Panc1 (cell line): Measurements from ENCODE around the gene CFH. TPM values are rescaled to one million over a fixed set of nuclear protein-coding genes. Genes with fewer than 3 reads are reported as not detected.

ENCODE experiments used
- ATAC-seq: fragments of 200-7000 bp; cut with Tn5 transposase; 2 replicates; pipeline ENCODE4 v1.9.1; 2020; ENCODE audit warnings: mild to moderate bottlenecking, moderate library complexity
- BruUV-seq: library from RNA; stranded (reverse); fragments of 400-500 nt; replicated peaks from 2 replicates; lab custom pipeline; 2021; lab: Mats Ljungman, UMichigan
- CTCF ChIA-PET: fragments of 300-600 bp; sonication (Branson Sonifier 250); formaldehyde crosslinking; loops from one replicate; lab custom pipeline; 2022; ENCODE audit warnings: antibody characterized with exemption; lab: Charles Lee
- POLR2A ChIA-PET: fragments of 300-600 bp; sonication (Branson Sonifier 250); formaldehyde crosslinking; loops from one replicate; lab custom pipeline; 2022; ENCODE audit warnings: antibody characterized with exemption; lab: Charles Lee
- DNase-seq: peaks from one replicate; pipeline ENCODE4 v3.0.0-alpha.2; 2010; ENCODE audit warnings: low read depth, low spot score
- H3K27ac ChIP-seq: 2 replicates; pipeline ENCODE4 v1.5.1; 2011; ENCODE audit warnings: mild to moderate bottlenecking, low read length, inconsistent platforms
- H3K27me3 ChIP-seq: fragments of 200-500 bp; sonication (Bioruptor generic); 2 replicates; pipeline ENCODE4 v1.6.0; 2014; ENCODE audit warnings: low read length, inconsistent platforms; ENCODE audit not compliant: control insufficient read depth, insufficient read depth
- H3K36me3 ChIP-seq: fragments of 200-500 bp; sonication (Bioruptor generic); 2 replicates; pipeline ENCODE4 v1.5.1; 2014; ENCODE audit warnings: inconsistent platforms, mild to moderate bottlenecking, low read length, moderate library complexity; ENCODE audit not compliant: control insufficient read depth, insufficient read depth
- H3K4me1 ChIP-seq: 2 replicates; pipeline ENCODE4 v1.5.1; 2011; ENCODE audit warnings: inconsistent platforms, mild to moderate bottlenecking, low read length, moderate library complexity; ENCODE audit not compliant: control insufficient read depth, insufficient read depth
- H3K4me3 ChIP-seq, 2 experiments: 2 replicates each; pipeline ENCODE4 v1.5.1; 2011 to 2012; ENCODE audit warnings: low read depth in 2 of 2, low read length in 2 of 2, mild to moderate bottlenecking in 2 of 2, inconsistent platforms in 1 of 2, moderate library complexity in 1 of 2
- H3K9me3 ChIP-seq: fragments of 200-500 bp; sonication (Bioruptor generic); 2 replicates; pipeline ENCODE4 v1.5.1; 2014; ENCODE audit warnings: low read depth, mild to moderate bottlenecking, inconsistent platforms, low read length, moderate library complexity; ENCODE audit not compliant: control insufficient read depth, insufficient read depth
- POLR2AphosphoS5 ChIP-seq: IDR thresholded peaks from 2 replicates; pipeline ENCODE4 v1.6.1; 2012; ENCODE audit warnings: mild to moderate bottlenecking, low read depth, low read length, moderate library complexity
- REST ChIP-seq, 2 experiments: IDR thresholded peaks; 2 replicates each; pipeline ENCODE4 v1.6.1; 2011 to 2012; ENCODE audit warnings: low read depth in 2 of 2, control low read depth in 1 of 2, low read length in 1 of 2, mild to moderate bottlenecking in 1 of 2, moderate library complexity in 1 of 2; ENCODE audit not compliant: insufficient read depth in 1 of 2
- SIN3A ChIP-seq: IDR thresholded peaks from 2 replicates; pipeline ENCODE4 v1.6.1; 2012; ENCODE audit warnings: low read depth, mild to moderate bottlenecking, low read length, moderate library complexity, borderline replicate concordance; ENCODE audit not compliant: insufficient read depth
- TCF7L2 ChIP-seq: IDR thresholded peaks from 2 replicates; pipeline ENCODE4 v1.6.1; 2011; ENCODE audit warnings: mild to moderate bottlenecking, low read depth, low read length, inconsistent platforms
- in situ Hi-C: cut with HindIII; loops from 2 replicates; pipeline ENCODE4 v1.10.0; 2016; ENCODE audit warnings: low sequenced_read_pairs, low pct_unique_long_range_greater_than_20kb
- intact Hi-C: fragments of 100-400 bp; cut with micrococcal nuclease; formaldehyde crosslinking; loops from one replicate; pipeline ENCODE4 v1.10.0; 2022; ENCODE audit not compliant: unreplicated experiment
- total RNA-seq: library from RNA; stranded (reverse); gene quantifications from one replicate; pipeline ENCODE4 v1.2.1, GENCODE V29; 2021; ENCODE audit not compliant: unreplicated experiment
- TF ChIP-seq, protein P1 (sequence below): fragments of 450-650 bp; IDR thresholded peaks from 2 replicates; pipeline ENCODE4 v1.5.1; 2017; ENCODE audit warnings: mild to moderate bottlenecking

Gene CFH
- total RNA-seq, 1 experiment from 2014 or later, result 0.36 TPM

GRCh38 chr1:196733091-196733970, 81.5 kb downstream of the CFH start:
- Histone ChIP-seq H3K27me3 (no peaks in the 10 kb centered on the region), H3K27ac (no peak overlapping the region), H3K4me1 (no peaks in the 10 kb centered on the region), H3K9me3 (peaks cover 2% of the 10 kb centered on the region; the same call in 1 of the 2 replicates), H3K4me3 (no peak overlapping the region), H3K36me3 (no peaks in the 10 kb centered on the region)
- in situ Hi-C loops (no loop called here), intact Hi-C loops (no loop called here)
- no TSS peak for BruUV-seq
- ChIA-PET CTCF (no interaction called here), POLR2A (interaction anchor here (0.5 kb wide), 1 partner anchor 270 kb away, joined by 3 read pairs; no protein-coding TSS in a partner anchor)
- ATAC-seq, result no peak
- no peak for TF ChIP-seq TCF7L2
- DNase-seq, result no peak

GRCh38 chr1:196734006-196734405, 82.2 kb downstream of the CFH start:
- no peak for ATAC-seq

More at GRCh38 chr1:196734006-196734405, 82.2 kb downstream of the CFH start:
- in situ Hi-C loops (no loop called here), intact Hi-C loops (no loop called here)
- TF ChIP-seq, protein P1, sequence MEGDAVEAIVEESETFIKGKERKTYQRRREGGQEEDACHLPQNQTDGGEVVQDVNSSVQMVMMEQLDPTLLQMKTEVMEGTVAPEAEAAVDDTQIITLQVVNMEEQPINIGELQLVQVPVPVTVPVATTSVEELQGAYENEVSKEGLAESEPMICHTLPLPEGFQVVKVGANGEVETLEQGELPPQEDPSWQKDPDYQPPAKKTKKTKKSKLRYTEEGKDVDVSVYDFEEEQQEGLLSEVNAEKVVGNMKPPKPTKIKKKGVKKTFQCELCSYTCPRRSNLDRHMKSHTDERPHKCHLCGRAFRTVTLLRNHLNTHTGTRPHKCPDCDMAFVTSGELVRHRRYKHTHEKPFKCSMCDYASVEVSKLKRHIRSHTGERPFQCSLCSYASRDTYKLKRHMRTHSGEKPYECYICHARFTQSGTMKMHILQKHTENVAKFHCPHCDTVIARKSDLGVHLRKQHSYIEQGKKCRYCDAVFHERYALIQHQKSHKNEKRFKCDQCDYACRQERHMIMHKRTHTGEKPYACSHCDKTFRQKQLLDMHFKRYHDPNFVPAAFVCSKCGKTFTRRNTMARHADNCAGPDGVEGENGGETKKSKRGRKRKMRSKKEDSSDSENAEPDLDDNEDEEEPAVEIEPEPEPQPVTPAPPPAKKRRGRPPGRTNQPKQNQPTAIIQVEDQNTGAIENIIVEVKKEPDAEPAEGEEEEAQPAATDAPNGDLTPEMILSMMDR, result no peak
- TF ChIP-seq TCF7L2, result no peak
- TF ChIP-seq POLR2AphosphoS5, result no peak
- no peak for TF ChIP-seq REST (IDR thresholded peaks at IDR 0.05; ENCODE audit: insufficient read depth in 1 of 2, low read depth in 2 of 2, low read length in 1 of 2)
- no peak for TF ChIP-seq SIN3A
- peaks cover 2% of the 10 kb centered on the region; the same call in 1 of the 2 replicates for H3K9me3 ChIP-seq
- no peak for DNase-seq
- H3K27ac ChIP-seq, result no peak overlapping the region
- BruUV-seq, result no TSS peak
- H3K27me3 ChIP-seq, result no peaks in the 10 kb centered on the region
- POLR2A ChIA-PET, result interaction anchor here (0.5 kb wide), 1 partner anchor 270 kb away, joined by 3 read pairs; no protein-coding TSS in a partner anchor
- no peaks in the 10 kb centered on the region for H3K4me1 ChIP-seq
- CTCF ChIA-PET, result no interaction called here
- no peaks in the 10 kb centered on the region for H3K36me3 ChIP-seq
- no peak overlapping the region for H3K4me3 ChIP-seq
